Ovary (tissue), 9 donors: Measurements from ENCODE around the gene PHLDB2. TPM values are rescaled to one million over a fixed set of nuclear protein-coding genes. Genes with fewer than 3 reads are reported as not detected.

Experiments used
- DNase-seq, 5 donors: peaks; one replicate each; pipeline ENCODE4 v3.0.0-alpha.2; 2019 to 2020
- H3K27ac ChIP-seq, 2 donors: fragments of 200-600 bp; one replicate each; pipeline versions ENCODE4 v1.5.1 to v1.8.0; 2019 to 2022
- H3K27me3 ChIP-seq: fragments of 200-600 bp; one replicate; pipeline ENCODE4 v1.8.0; 2022
- H3K36me3 ChIP-seq: fragments of 200-600 bp; sonication (generic); one replicate; pipeline ENCODE4 v1.5.1; 2019
- H3K4me1 ChIP-seq: one replicate; pipeline ENCODE4 v1.8.1; 2013; ENCODE audit warnings: mild to moderate bottlenecking, moderate library complexity; ENCODE audit not compliant: insufficient read depth
- H3K4me3 ChIP-seq: fragments of 200-600 bp; sonication (generic); one replicate; pipeline ENCODE4 v1.5.1; 2017
- H3K9me3 ChIP-seq, 2 donors: fragments of 200-600 bp in 1 of 2; sonication (generic) in 1 of 2; one replicate each; pipeline versions ENCODE4 v1.5.1 to v1.8.1; 2013 to 2019; ENCODE audit warnings: mild to moderate bottlenecking in 1 of 2, moderate library complexity in 1 of 2
- CTCF ChIP-seq, 3 donors: fragments of 450-650 bp in 2 of 3; fragments of 200-600 bp in 1 of 3; IDR thresholded peaks; one replicate each; pipeline versions ENCODE4 v1.5.1 to v1.8.0; 2016 to 2022; ENCODE audit warnings: antibody characterized with exemption in 3 of 3, mild to moderate bottlenecking in 1 of 3
- EP300 ChIP-seq: sonication (generic); formaldehyde crosslinking; IDR thresholded peaks from one replicate; pipeline ENCODE4 v1.6.1; 2017; ENCODE audit warnings: antibody characterized with exemption
- POLR2A ChIP-seq: fragments of 450-650 bp; IDR thresholded peaks from one replicate; pipeline ENCODE4 v1.6.1; 2017; ENCODE audit warnings: antibody characterized with exemption, mild to moderate bottlenecking, moderate library complexity
- WGBS, 3 donors: extraction: QIAGEN DNeasy Blood & Tissue Kit in 1 of 3; methylation state at CpG; one replicate each; pipeline versions ENCODE4 v1.1.5 to v1.1.7; 2013 to 2017; 5-methylcytosine and 5-hydroxymethylcytosine counted together
- intact Hi-C, 4 donors: fragments of 100-400 bp; cut with DNase I; formaldehyde crosslinking; loops; one replicate each; pipeline versions ENCODE4 v1.11.0 to v1.15.1; 2022 to 2023
- polyA plus RNA-seq, 2 donors: library from polyadenylated mRNA; stranded (reverse); fragments of 200-250 nt in 1 of 2; fragments of 350-450 nt in 1 of 2; fragmentation: Illumina TruSeq in 1 of 2; extraction: RNeasy Lipid Tissue Mini Kit (QIAGEN cat#74804) in 1 of 2; gene quantifications; one replicate each; pipeline ENCODE4 v1.2.3, GENCODE V29; 2013 to 2014
- total RNA-seq, 7 donors: library from RNA; depleted of rRNA in 2 of 7; stranded (reverse); fragments of >200 nt in 2 of 7; fragmentation: NEBNext Ultra II Directional in 3 of 7; extraction: Animal tissue kit (Norgen Biotek cat#: 25700) in 3 of 7; gene quantifications; one replicate each; pipeline versions ENCODE4 v1.1.0 to v1.2.4, GENCODE V29; 2016 to 2023
- donor health status: DM: no; HTN: no; CAD: no; lungs with moderate emphysema.
- donor health status: DM: no; HTN: no; CAD: no.
- donor health status: Bipolar disorder and iron deficiency.
- donor health status: DM: yes; HTN: yes; CAD: no.
- donor health status: DM: no; HTN: no; CAD: no.
- donor health status: DM: yes; HTN: yes; CAD: no.

PHLDB2 gene
- total and polyA plus RNA-seq, 9 donors = 9.0 to 141 (median 19.3) TPM

- TF ChIP-seq POLR2A (no peak), EP300 (no peak), CTCF (IDR thresholded peaks at IDR 0.05) (no peak)
- DNase-seq = no peak
- Histone ChIP-seq H3K4me1 (no peaks in the 10 kb centered on the region), H3K27ac (no peak overlapping the region), H3K36me3 (no peaks in the 10 kb centered on the region), H3K9me3 (no peaks in the 10 kb centered on the region), H3K27me3 (no peaks in the 10 kb centered on the region), H3K4me3 (no peak overlapping the region)
- intact Hi-C loops = no loop called here
These were observed 37.2 kb upstream of the PHLDB2 start for GRCh38 chr3:111821891-111822290.

- Histone ChIP-seq H3K27ac (no peak overlapping the region), H3K36me3 (no peaks in the 10 kb centered on the region), H3K4me3 (no peak overlapping the region), H3K9me3 (no peaks in the 10 kb centered on the region), H3K27me3 (no peaks in the 10 kb centered on the region), H3K4me1 (no peaks in the 10 kb centered on the region)
- 65 to 89% (median 80%) methylated on average over 1 of the region's 1 CpG for WGBS, 3 donors
- TF ChIP-seq POLR2A (no peak), EP300 (no peak), CTCF (IDR thresholded peaks at IDR 0.05) (no peak)
- intact Hi-C loops = no loop called here
- DNase-seq = no peak
These were observed 36.3 kb upstream of the PHLDB2 start for GRCh38 chr3:111822804-111823203.

GRCh38 chr3:111823341-111823855 lies 35.7 kb upstream of the PHLDB2 start:
- no peaks in the 10 kb centered on the region for H3K36me3 ChIP-seq
- 85 to 89% (median 89%) methylated on average over 4 of the region's 4 CpGs for WGBS, 3 donors
- TF ChIP-seq CTCF (IDR thresholded peaks at IDR 0.05) (no peak), POLR2A (no peak), EP300 (no peak)
- no peaks in the 10 kb centered on the region for H3K27me3 ChIP-seq
- DNase-seq = no peak
- intact Hi-C loops = no loop called here
- no peaks in the 10 kb centered on the region for H3K9me3 ChIP-seq
- H3K4me1 ChIP-seq = no peaks in the 10 kb centered on the region
- H3K4me3 ChIP-seq = no peak overlapping the region
- H3K27ac ChIP-seq = no peak overlapping the region

- Histone ChIP-seq H3K36me3 (no peaks in the 10 kb centered on the region), H3K4me3 (no peak overlapping the region), H3K4me1 (no peaks in the 10 kb centered on the region), H3K27me3 (no peaks in the 10 kb centered on the region), H3K27ac (no peak overlapping the region), H3K9me3 (no peaks in the 10 kb centered on the region)
- no peak for DNase-seq
- intact Hi-C loops = no loop called here
- TF ChIP-seq POLR2A = no peak
- TF ChIP-seq EP300 = no peak
- TF ChIP-seq CTCF (IDR thresholded peaks at IDR 0.05) = no peak
- WGBS, 3 donors = 69 to 77% (median 72%) methylated on average over 4 of the region's 4 CpGs
These were observed 34.7 kb upstream of the PHLDB2 start for GRCh38 chr3:111824351-111824750.
